ENCODE measurements around the gene SKI.

Gene SKI

DNA sequence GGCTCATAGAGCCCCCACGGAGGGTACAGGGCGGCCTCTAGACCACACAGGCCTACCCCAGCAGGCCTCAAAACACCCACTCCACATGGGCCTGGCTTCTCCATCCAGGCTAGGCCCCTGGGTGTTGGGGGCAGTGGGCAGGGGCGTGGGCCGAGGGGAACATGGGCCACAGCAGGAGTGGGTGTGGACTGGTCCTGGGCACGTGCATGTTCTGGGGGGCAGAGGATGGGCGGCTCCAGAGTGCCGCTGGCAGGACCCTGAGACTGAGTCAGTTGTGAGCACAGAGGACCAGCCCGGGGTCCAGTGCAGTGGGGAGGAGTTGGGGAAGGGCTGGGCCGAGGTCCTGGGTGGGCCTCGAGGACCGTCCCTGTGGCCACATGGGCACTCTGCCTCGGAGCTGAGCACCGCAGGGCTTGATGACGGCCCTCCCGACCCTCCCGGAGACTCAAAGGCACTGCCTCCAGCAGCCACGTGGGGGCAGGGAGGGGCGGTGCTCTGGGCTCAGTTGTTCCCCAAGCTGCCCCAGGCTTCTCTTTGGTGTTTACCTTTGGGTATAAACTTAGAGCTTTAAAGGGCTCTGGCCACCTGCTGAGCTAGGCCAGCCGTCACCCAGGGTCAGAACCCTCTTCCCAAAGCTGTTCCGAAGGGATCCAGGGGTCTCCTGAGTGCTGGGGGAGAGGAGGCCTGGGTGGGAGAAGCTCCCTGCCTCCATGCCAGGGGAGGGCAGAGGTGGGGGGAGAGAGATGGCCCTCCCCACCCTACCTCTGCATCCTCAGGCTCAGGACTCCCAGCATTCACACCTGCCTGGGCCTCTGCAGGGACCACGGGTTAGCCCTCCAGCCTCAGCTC, 83.3 kb downstream of the SKI start:
- Histone ChIP-seq H3K9me3 (replicated peaks; ENCODE audit: insufficient read depth, low read length) (no peaks in the 10 kb centered on the region), H3F3A (ENCODE audit: insufficient read depth, low read length) (no peaks in the 10 kb centered on the region), H3K4me1 (ENCODE audit: low read length) (no peaks in the 10 kb centered on the region), H4K20me1 (ENCODE audit: insufficient read depth, low read length) (no peaks in the 10 kb centered on the region), H3K4me3 (ENCODE audit: low read length) (no peak overlapping the region), H3K27me3 (replicated peaks; ENCODE audit: insufficient read depth, low read length) (peaks cover 18% of the 10 kb centered on the region), H3K9me2 (replicated peaks; ENCODE audit: insufficient read depth, low read length) (no peaks in the 10 kb centered on the region), H3K79me2 (ENCODE audit: low read length) (no peaks in the 10 kb centered on the region), H2AFZ (ENCODE audit: low read length) (no peak overlapping the region), H3K36me3 (replicated peaks; ENCODE audit: insufficient read depth, low read length) (no peaks in the 10 kb centered on the region), H3K4me2 (ENCODE audit: low read depth, low read length) (no peak overlapping the region), H3K27ac (ENCODE audit: low read length) (no peak overlapping the region), H3K9ac (ENCODE audit: low read length) (no peak overlapping the region)
- DNase-seq, result peak; percentile 21
- TF ChIP-seq EZH2phosphoT487 (IDR thresholded peaks at IDR 0.05; ENCODE audit: low read length), result no peak
- TF ChIP-seq, protein P1, sequence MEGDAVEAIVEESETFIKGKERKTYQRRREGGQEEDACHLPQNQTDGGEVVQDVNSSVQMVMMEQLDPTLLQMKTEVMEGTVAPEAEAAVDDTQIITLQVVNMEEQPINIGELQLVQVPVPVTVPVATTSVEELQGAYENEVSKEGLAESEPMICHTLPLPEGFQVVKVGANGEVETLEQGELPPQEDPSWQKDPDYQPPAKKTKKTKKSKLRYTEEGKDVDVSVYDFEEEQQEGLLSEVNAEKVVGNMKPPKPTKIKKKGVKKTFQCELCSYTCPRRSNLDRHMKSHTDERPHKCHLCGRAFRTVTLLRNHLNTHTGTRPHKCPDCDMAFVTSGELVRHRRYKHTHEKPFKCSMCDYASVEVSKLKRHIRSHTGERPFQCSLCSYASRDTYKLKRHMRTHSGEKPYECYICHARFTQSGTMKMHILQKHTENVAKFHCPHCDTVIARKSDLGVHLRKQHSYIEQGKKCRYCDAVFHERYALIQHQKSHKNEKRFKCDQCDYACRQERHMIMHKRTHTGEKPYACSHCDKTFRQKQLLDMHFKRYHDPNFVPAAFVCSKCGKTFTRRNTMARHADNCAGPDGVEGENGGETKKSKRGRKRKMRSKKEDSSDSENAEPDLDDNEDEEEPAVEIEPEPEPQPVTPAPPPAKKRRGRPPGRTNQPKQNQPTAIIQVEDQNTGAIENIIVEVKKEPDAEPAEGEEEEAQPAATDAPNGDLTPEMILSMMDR (IDR thresholded peaks at IDR 0.05; ENCODE audit: low read length), result peak; percentile 20; the same call in 1 of the 2 replicates

DNA sequence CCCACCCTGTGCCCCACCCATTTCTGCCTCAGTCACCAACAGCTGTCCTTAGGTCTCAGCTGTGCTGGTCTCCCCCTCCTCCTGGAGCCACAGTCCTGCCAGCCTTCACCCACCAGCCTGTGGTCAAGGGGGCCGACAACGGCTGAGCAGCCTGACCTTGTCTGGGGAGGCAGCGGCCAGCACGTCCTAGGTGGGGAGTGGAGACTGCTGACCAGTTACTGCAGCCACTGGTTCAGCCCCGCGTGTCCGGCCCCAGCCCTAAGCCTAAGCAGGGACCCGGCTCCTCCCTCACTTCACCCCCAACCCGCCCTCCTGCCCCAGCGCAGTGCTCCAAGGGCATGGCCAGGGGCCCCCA, 84.0 kb downstream of the SKI start:
- no peaks in the 10 kb centered on the region for H4K20me1 ChIP-seq (ENCODE audit: insufficient read depth, low read length)
- H3K27ac ChIP-seq (ENCODE audit: low read length), result no peak overlapping the region
- H3K36me3 ChIP-seq (replicated peaks; ENCODE audit: insufficient read depth, low read length), result no peaks in the 10 kb centered on the region
- H3K79me2 ChIP-seq (ENCODE audit: low read length), result no peaks in the 10 kb centered on the region
- H3F3A ChIP-seq (ENCODE audit: insufficient read depth, low read length), result no peaks in the 10 kb centered on the region
- TF ChIP-seq, protein P1 (IDR thresholded peaks at IDR 0.05; ENCODE audit: low read length), result no peak
- no peak for TF ChIP-seq EZH2 (optimal IDR thresholded peaks at IDR 0.05; ENCODE audit: low read depth, low read length)
- no peak for TF ChIP-seq EZH2phosphoT487 (IDR thresholded peaks at IDR 0.05; ENCODE audit: low read length)
- peaks cover 25% of the 10 kb centered on the region for H3K27me3 ChIP-seq (replicated peaks; ENCODE audit: insufficient read depth, low read length)
- H3K4me1 ChIP-seq (ENCODE audit: low read length), result no peaks in the 10 kb centered on the region
- H3K9me3 ChIP-seq (replicated peaks; ENCODE audit: insufficient read depth, low read length), result no peaks in the 10 kb centered on the region
- no peak for DNase-seq
- H3K9me2 ChIP-seq (replicated peaks; ENCODE audit: insufficient read depth, low read length), result no peaks in the 10 kb centered on the region
- H2AFZ ChIP-seq (ENCODE audit: low read length), result no peak overlapping the region
- H3K9ac ChIP-seq (ENCODE audit: low read length), result no peak overlapping the region
- H3K4me3 ChIP-seq (ENCODE audit: low read length), result no peak overlapping the region
- no peak overlapping the region for H3K4me2 ChIP-seq (ENCODE audit: low read depth, low read length)

DNA sequence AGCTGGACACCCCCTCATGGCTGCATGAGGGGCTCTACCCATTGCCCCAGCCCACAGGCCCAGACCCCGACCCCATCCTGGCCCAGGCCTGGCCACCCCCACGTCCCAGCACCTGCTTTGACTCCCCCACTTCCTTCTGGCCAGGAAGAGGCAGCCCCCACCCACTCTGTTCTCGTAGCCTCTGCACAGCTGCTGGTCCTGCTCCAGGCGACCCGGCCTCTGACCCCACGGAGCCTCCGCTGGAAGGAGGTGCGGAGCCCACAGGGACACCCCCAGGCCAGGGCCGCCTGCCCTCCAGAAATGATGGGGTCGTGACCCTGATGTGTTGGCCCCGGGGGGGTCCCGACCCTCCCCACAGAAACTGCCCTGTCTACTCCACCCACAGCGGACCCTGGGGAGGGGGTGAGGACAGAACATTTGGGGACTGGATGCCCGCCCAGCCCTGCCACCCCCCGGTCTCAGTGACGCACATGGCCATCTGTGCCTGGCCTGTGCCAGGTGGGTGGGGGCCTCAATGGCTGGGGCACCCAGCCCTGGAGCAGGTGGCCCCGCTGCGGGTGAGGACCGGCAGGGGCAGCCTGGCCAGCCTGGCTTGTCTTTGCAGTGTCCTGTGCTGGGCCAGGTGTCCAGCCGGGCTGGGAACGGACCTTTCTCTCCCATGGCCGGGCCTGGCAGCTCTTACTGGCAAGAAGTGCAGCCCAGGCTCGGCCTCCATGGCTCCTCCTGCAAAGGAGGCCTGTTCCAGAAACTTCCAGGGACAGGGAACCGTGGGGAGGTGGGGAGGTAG, 84.6 kb downstream of the SKI start:
- no peak for DNase-seq
- no peaks in the 10 kb centered on the region for H3K79me2 ChIP-seq (ENCODE audit: low read length)
- H3K36me3 ChIP-seq (replicated peaks; ENCODE audit: insufficient read depth, low read length), result no peaks in the 10 kb centered on the region
- H3K9me2 ChIP-seq (replicated peaks; ENCODE audit: insufficient read depth, low read length), result no peaks in the 10 kb centered on the region
- H3K4me1 ChIP-seq (ENCODE audit: low read length), result no peaks in the 10 kb centered on the region
- no peak overlapping the region for H3K4me2 ChIP-seq (ENCODE audit: low read depth, low read length)
- H3K27me3 ChIP-seq (replicated peaks; ENCODE audit: insufficient read depth, low read length), result peaks cover 31% of the 10 kb centered on the region
- H3K27ac ChIP-seq (ENCODE audit: low read length), result no peak overlapping the region
- TF ChIP-seq EZH2phosphoT487 (IDR thresholded peaks at IDR 0.05; ENCODE audit: low read length) (no peak), EZH2 (optimal IDR thresholded peaks at IDR 0.05; ENCODE audit: low read depth, low read length) (no peak)
- TF ChIP-seq, protein P1 (IDR thresholded peaks at IDR 0.05; ENCODE audit: low read length), result no peak
- no peak overlapping the region for H2AFZ ChIP-seq (ENCODE audit: low read length)
- no peak overlapping the region for H3K4me3 ChIP-seq (ENCODE audit: low read length)
- no peak overlapping the region for H3K9ac ChIP-seq (ENCODE audit: low read length)
- no peaks in the 10 kb centered on the region for H3F3A ChIP-seq (ENCODE audit: insufficient read depth, low read length)
- H4K20me1 ChIP-seq (ENCODE audit: insufficient read depth, low read length), result no peaks in the 10 kb centered on the region
- no peaks in the 10 kb centered on the region for H3K9me3 ChIP-seq (replicated peaks; ENCODE audit: insufficient read depth, low read length)

Measured in MM.1S (cell line).